Measurements from ENCODE around the gene RCAN2.

RCAN2 gene

GRCh38 chr6:46248143-46248542, 243.1 kb downstream of the RCAN2 start:
- no peak for DNase-seq

DNA sequence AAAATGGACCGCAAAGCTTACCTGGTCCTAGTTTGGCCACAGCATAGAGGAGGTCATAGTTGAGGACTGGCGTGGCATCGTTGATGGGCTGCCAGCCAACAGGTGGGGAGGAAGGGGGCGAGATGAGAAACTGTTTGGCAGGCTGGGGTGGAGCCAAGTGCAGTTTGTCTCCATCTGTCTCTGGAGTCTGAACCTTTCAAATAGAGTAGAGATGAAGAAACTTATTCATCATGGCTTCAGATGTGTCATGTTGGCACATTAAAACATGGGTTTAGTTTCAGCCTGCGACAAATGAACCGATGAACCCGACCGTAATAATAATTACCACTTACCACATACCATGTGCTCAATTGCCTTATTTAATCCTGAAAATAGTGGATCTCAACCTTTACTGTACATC, 244.5 kb downstream of the RCAN2 start:
- no peak for DNase-seq

DNA sequence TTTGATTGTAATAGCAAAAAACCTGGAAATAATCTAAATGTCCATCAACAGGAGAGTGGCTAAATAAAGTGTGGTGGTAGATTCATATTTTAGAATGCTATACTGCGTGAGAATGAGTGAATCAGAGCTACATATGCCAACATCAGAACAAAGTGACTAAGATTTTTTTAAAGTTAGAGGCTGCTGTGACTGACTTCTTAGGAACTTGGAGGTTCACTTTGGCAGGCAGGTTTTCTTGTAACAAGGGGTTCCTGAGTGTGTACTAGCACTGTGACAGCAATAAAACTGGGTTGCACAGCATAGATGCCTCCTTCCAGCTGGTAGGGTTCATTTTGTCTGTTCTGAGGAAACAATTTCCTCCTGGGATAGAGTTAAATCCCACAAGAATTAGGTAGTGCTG, 245.2 kb downstream of the RCAN2 start:
- DNase-seq: peak; percentile 4

GRCh38 chr6:46244670-46245069, 246.6 kb downstream of the RCAN2 start:
- DNase-seq: no peak

- DNase-seq: no peak
Measured at GRCh38 chr6:46243754-46244153, 247.5 kb downstream of the RCAN2 start.

- DNase-seq: no peak
Measured at GRCh38 chr6:46242921-46243320, 248.3 kb downstream of the RCAN2 start.

DNA sequence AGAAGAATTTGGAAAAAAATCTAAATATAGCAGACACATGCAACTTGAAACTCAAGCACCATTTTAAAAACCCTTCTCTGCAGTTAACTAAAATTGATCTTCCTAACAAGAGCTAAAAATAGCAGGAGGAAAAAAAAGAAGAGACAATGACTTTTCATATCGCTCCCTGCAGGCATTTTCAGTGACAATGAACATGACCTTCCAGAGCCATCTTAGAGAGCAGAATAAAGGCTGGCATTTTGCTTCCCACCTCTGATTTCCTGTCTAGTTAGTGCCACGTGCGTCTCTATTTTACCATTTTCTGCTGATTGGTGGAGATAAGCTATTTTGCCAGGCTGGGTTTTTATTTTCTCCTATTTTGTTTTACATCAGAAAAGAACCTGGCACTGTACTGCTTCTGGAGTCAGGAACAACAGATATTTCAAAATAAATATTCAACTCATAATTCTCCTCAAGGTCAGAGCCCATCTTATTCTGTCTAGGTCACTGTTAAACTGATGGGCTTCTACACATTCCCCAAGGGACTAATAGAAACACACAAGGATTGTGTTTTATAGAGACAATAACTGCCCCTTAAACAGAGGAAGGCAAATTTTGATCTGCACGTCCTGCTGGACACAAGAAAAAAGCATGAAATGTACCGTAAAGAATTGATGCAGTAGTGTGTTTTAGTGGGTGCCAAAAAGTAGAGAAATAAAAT, 250.2 kb downstream of the RCAN2 start:
- no peak for DNase-seq

GRCh38 chr6:46236752-46237151, 254.5 kb downstream of the RCAN2 start:
- DNase-seq: no peak

- no peak for DNase-seq
Measured at GRCh38 chr6:46235242-46235641, 256.0 kb downstream of the RCAN2 start.

DNA sequence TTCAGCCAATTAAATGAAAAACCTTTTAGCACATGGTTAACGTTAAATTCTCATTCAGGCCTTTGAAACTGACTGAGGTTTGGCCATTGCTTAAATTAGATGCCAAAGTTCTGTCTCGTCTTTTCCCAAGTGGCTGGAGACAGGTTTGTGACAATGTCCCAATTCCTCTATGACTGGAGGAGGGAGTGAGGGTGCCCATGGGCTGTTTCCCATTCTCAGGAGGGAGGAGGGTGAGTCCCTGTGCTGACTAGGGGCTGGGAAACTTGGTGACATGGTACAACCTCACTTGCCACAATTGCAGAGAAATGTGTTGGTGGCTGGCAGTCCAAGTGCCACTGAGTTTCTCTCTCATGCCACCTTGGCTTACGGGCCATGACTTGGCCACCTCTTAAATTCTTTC, 256.5 kb downstream of the RCAN2 start:
- no peak for DNase-seq

- no peak for DNase-seq
Measured at GRCh38 chr6:46234156-46234556, 257.1 kb downstream of the RCAN2 start.

- no peak for DNase-seq
Measured at GRCh38 chr6:46233129-46233528, 258.1 kb downstream of the RCAN2 start.

DNA sequence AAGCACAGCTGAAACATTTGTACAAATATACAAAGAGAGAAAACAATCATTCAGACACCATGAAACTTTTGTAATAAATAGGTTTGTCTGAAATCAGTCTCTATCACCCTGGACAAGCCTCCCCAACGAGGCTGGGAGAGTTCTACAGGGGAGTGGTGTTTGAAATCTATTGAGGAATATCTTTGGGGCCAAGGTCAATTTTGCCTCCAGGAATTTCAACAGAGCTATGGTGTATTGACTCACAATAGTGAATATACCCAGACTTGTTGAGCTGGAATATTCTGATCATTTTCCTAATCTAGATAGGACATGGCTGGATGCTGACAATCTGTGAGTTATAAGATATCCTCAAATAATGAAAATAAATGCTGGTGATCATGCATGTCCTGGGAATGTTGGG, 269.0 kb downstream of the RCAN2 start:
- no peak for DNase-seq

DNA sequence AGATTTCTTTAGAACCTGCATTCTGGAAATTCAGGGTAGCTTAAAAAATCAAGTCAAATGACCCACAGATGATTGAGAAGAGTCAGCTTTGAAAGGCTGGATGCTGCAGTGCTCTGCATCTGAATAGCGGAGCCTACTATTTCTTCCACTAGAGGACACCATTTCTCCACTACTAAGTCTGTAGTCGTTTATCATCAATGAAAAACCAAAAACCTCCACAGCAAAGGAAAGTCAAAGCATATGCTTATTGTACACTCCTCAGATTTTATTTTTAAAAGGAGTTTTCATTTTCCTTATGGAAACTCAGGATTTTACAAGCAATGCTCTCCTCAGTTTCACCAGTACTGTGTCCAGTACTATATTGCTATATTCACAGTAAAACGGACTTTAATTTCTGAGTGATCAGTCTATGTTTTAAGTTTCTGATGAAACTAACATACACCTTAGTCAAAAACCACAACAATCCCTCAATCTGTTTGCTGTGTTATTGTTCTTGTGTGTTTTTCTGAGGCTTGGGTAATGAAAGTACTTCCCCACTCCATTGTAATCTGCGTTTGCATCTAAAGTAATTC, 269.9 kb downstream of the RCAN2 start:
- DNase-seq: peak; percentile 45

- no peak for DNase-seq
Measured at GRCh38 chr6:46220352-46221221, 270.7 kb downstream of the RCAN2 start.

DNA sequence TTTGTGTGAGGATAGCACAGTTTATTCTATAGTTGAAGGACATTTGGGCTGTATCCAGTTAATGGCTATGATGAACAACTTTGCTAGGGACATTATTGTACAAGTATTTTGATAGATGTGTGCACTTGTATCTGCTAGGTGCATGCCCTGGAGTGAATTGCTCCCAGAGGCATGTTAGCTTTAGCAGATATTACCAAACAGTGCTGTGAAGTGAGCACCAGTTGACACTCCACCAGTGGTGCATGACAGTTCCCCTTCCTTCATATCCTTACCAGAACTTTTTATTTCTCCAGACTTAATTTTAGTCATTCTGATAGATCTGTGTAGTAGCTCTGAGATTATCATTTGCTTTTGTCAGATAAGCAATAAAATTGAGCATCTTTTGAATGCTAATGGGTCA, 271.6 kb downstream of the RCAN2 start:
- DNase-seq: no peak

DNA sequence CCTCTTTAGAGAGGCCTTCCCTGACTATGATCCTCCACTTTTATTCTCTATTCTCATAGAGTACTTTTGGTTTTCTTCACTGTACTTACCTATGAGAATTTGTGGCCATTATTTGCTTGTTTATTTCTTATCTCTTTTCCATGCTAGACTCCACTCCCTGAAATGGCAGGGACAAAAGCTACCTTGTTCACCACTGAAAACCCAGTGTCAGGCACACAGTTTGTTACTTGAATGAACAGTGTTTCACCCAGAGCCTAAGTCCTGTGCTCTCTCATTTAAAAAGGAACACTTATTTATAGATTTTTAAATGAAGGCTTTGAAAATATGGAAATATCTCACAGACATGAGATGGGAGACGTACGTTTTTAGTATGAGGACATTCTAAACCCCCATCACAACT, 272.8 kb downstream of the RCAN2 start:
- DNase-seq: no peak

GRCh38 chr6:46217671-46218131, 273.5 kb downstream of the RCAN2 start:
- no peak for DNase-seq

GRCh38 chr6:46216879-46217278, 274.4 kb downstream of the RCAN2 start:
- DNase-seq: no peak

GRCh38 chr6:46215777-46216176, 275.5 kb downstream of the RCAN2 start:
- no peak for DNase-seq

- DNase-seq: no peak
Measured at GRCh38 chr6:46215213-46215612, 276.0 kb downstream of the RCAN2 start.

DNA sequence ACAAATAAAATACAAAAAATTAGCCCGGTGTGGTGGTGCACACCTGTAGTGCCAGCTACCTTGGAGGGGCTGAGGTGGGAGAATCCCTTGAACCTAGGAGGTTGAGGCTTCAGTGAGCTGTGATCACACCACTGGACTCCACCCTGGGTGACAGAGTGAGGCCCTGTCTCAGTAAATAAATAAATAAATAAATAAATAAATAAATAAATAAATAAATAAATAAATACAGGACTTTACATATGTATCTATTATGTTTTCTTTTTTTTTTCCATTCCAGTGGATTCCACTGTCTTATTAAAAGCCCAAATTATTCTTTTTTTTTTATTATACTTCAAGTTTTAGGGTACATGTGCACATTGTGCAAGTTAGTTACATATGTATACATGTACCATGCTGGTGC, 279.3 kb downstream of the RCAN2 start:
- DNase-seq: no peak

DNA sequence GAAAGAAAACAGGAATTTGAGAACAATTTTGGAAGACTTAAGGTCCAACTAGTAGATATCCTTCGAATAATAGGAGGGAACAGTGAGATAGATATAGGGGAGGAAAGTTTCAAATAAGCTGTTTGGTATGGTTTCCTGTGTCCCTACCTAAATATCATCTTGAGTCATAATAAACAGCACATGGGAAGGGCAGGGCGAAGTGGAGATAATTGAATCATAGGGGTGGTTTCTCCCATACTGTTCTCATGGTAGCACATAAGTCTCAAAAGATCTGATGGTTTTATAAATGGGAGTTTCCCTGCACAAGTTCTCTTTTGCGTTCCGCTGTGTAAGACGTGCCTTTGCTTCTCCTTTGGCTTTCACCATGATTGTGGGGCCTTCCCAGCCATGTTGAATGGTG, 281.0 kb downstream of the RCAN2 start:
- no peak for DNase-seq

GRCh38 chr6:46208303-46208702, 282.9 kb downstream of the RCAN2 start:
- no peak for DNase-seq
